ENCODE measurements around the gene ACSS2.

The ACSS2 gene

GRCh38 chr20:34904202-34904621 lies 27.8 kb downstream of the ACSS2 start:
- Histone ChIP-seq H2AFZ (ENCODE audit: low read length) (no peak overlapping the region), H3K4me2 (ENCODE audit: low read length) (no peak overlapping the region), H4K20me1 (ENCODE audit: insufficient read depth, low read length) (no peaks in the 10 kb centered on the region), H3K9me3 (ENCODE audit: low read length) (no peaks in the 10 kb centered on the region), H3K36me3 (ENCODE audit: insufficient read depth, low read length) (no peaks in the 10 kb centered on the region), H3K27me3 (ENCODE audit: insufficient read depth, low read length) (no peaks in the 10 kb centered on the region), H3K9ac (ENCODE audit: low read length) (no peak overlapping the region), H3F3A (ENCODE audit: insufficient read depth, low read length) (no peaks in the 10 kb centered on the region), H3K79me2 (ENCODE audit: insufficient read depth, low read length) (no peaks in the 10 kb centered on the region), H3K4me1 (ENCODE audit: insufficient read depth, low read length, severe bottlenecking) (peaks cover 9% of the 10 kb centered on the region), H3K9me2 (ENCODE audit: low read depth, low read length) (no peaks in the 10 kb centered on the region), H3K4me3 (ENCODE audit: low read depth, low read length, poor library complexity, severe bottlenecking) (no peak overlapping the region), H3K27ac (ENCODE audit: low read depth, low read length, poor library complexity, severe bottlenecking) (no peak overlapping the region)
- TF ChIP-seq EZH2 (IDR thresholded peaks at IDR 0.05; ENCODE audit: borderline replicate concordance, low read length) (no peak), CTCF (IDR thresholded peaks at IDR 0.05; ENCODE audit: low read length) (no peak)

GRCh38 chr20:34907616-34908469 lies 31.4 kb downstream of the ACSS2 start:
- Histone ChIP-seq H3K27ac (ENCODE audit: low read depth, low read length, poor library complexity, severe bottlenecking) (no peak overlapping the region), H3K4me1 (ENCODE audit: insufficient read depth, low read length, severe bottlenecking) (peaks cover 9% of the 10 kb centered on the region), H3K4me3 (ENCODE audit: low read depth, low read length, poor library complexity, severe bottlenecking) (no peak overlapping the region), H3K9me2 (ENCODE audit: low read depth, low read length) (no peaks in the 10 kb centered on the region), H4K20me1 (ENCODE audit: insufficient read depth, low read length) (no peaks in the 10 kb centered on the region), H3F3A (ENCODE audit: insufficient read depth, low read length) (no peaks in the 10 kb centered on the region), H3K9me3 (ENCODE audit: low read length) (no peaks in the 10 kb centered on the region), H2AFZ (ENCODE audit: low read length) (no peak overlapping the region), H3K79me2 (ENCODE audit: insufficient read depth, low read length) (no peaks in the 10 kb centered on the region), H3K36me3 (ENCODE audit: insufficient read depth, low read length) (no peaks in the 10 kb centered on the region), H3K9ac (ENCODE audit: low read length) (no peak overlapping the region), H3K27me3 (ENCODE audit: insufficient read depth, low read length) (no peaks in the 10 kb centered on the region), H3K4me2 (ENCODE audit: low read length) (no peak overlapping the region; the same call in 1 of the 2 replicates)
- TF ChIP-seq CTCF (IDR thresholded peaks at IDR 0.05; ENCODE audit: low read length) (no peak), EZH2 (IDR thresholded peaks at IDR 0.05; ENCODE audit: borderline replicate concordance, low read length) (no peak)

GRCh38 chr20:34915131-34915530 lies 38.7 kb downstream of the ACSS2 start:
- Histone ChIP-seq H3K4me1 (ENCODE audit: insufficient read depth, low read length, severe bottlenecking) (no peaks in the 10 kb centered on the region), H3K9me2 (ENCODE audit: low read depth, low read length) (no peaks in the 10 kb centered on the region), H3K9me3 (ENCODE audit: low read length) (no peaks in the 10 kb centered on the region), H3K27me3 (ENCODE audit: insufficient read depth, low read length) (no peaks in the 10 kb centered on the region; the same call in 1 of the 2 replicates), H3K36me3 (ENCODE audit: insufficient read depth, low read length) (no peaks in the 10 kb centered on the region), H3K4me2 (ENCODE audit: low read length) (no peak overlapping the region), H2AFZ (ENCODE audit: low read length) (no peak overlapping the region), H3K79me2 (ENCODE audit: insufficient read depth, low read length) (no peaks in the 10 kb centered on the region), H3F3A (ENCODE audit: insufficient read depth, low read length) (no peaks in the 10 kb centered on the region), H3K4me3 (ENCODE audit: low read depth, low read length, poor library complexity, severe bottlenecking) (no peak overlapping the region), H3K27ac (ENCODE audit: low read depth, low read length, poor library complexity, severe bottlenecking) (no peak overlapping the region), H4K20me1 (ENCODE audit: insufficient read depth, low read length) (no peaks in the 10 kb centered on the region), H3K9ac (ENCODE audit: low read length) (no peak overlapping the region)
- TF ChIP-seq CTCF (IDR thresholded peaks at IDR 0.05; ENCODE audit: low read length) (no peak), EZH2 (IDR thresholded peaks at IDR 0.05; ENCODE audit: borderline replicate concordance, low read length) (no peak)
